ENCODE results near the gene OSBPL1A.

Gene OSBPL1A

DNA sequence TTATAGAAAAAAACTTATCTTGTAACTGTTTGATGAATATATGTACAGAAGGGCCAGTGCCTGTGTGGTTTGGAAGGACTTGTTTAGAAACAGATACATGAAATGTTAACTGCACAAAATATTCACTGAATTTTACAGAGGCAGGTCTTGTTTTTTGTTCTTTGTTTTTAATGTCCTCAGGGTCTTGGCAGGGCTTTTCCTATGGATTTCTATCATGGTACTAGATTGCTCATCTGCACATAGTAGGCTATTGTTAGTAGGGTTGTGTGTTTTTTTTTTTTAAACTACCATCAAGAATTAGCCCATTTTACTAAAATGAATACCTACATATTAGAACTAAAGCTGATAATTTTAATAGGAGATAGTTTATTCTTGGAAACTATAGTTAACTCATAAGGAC, 255.2 kb downstream of the OSBPL1A start:
- no peak overlapping the region for H3K4me3 ChIP-seq (ENCODE audit: low read depth, low read length)
- no peaks in the 10 kb centered on the region for H3K27me3 ChIP-seq (replicated peaks)
- H3K36me3 ChIP-seq (replicated peaks) = no peaks in the 10 kb centered on the region
- TF ChIP-seq, protein P1, sequence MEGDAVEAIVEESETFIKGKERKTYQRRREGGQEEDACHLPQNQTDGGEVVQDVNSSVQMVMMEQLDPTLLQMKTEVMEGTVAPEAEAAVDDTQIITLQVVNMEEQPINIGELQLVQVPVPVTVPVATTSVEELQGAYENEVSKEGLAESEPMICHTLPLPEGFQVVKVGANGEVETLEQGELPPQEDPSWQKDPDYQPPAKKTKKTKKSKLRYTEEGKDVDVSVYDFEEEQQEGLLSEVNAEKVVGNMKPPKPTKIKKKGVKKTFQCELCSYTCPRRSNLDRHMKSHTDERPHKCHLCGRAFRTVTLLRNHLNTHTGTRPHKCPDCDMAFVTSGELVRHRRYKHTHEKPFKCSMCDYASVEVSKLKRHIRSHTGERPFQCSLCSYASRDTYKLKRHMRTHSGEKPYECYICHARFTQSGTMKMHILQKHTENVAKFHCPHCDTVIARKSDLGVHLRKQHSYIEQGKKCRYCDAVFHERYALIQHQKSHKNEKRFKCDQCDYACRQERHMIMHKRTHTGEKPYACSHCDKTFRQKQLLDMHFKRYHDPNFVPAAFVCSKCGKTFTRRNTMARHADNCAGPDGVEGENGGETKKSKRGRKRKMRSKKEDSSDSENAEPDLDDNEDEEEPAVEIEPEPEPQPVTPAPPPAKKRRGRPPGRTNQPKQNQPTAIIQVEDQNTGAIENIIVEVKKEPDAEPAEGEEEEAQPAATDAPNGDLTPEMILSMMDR (IDR thresholded peaks at IDR 0.05; ENCODE audit: low read depth, low read length, missing control alignments) = no peak
- DNase-seq = no peak
- in situ Hi-C loops (cut with HindIII; ENCODE audit: low pct_ligation_motif_present, low sequenced_read_pairs) = no loop called here
- H3K27ac ChIP-seq = no peak overlapping the region

DNA sequence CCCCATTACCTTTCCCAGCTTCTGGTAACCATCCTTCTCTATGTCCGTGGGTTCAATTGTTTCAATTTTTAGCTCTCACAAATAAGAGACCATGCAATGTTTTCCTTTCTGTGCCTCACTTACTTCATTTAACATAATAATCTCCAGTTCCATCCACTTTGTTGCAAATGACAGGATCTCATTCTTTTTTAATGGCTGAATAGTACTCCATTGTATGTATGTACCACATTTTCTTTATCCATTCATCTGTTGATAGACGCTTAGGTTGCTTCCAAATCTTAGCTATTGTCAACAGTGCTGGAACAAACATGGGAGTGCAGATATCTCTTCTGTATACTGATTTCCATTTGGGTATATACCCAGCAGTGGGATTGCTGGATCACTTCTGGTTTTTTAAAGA, 256.9 kb downstream of the OSBPL1A start:
- Histone ChIP-seq H3K27ac (no peak overlapping the region), H3K4me3 (ENCODE audit: low read depth, low read length) (no peak overlapping the region), H3K36me3 (replicated peaks) (no peaks in the 10 kb centered on the region), H3K27me3 (replicated peaks) (no peaks in the 10 kb centered on the region)
- in situ Hi-C loops (cut with HindIII; ENCODE audit: low pct_ligation_motif_present, low sequenced_read_pairs) = no loop called here
- TF ChIP-seq, protein P1 (IDR thresholded peaks at IDR 0.05; ENCODE audit: low read depth, low read length, missing control alignments) = no peak
- no peak for DNase-seq

DNA sequence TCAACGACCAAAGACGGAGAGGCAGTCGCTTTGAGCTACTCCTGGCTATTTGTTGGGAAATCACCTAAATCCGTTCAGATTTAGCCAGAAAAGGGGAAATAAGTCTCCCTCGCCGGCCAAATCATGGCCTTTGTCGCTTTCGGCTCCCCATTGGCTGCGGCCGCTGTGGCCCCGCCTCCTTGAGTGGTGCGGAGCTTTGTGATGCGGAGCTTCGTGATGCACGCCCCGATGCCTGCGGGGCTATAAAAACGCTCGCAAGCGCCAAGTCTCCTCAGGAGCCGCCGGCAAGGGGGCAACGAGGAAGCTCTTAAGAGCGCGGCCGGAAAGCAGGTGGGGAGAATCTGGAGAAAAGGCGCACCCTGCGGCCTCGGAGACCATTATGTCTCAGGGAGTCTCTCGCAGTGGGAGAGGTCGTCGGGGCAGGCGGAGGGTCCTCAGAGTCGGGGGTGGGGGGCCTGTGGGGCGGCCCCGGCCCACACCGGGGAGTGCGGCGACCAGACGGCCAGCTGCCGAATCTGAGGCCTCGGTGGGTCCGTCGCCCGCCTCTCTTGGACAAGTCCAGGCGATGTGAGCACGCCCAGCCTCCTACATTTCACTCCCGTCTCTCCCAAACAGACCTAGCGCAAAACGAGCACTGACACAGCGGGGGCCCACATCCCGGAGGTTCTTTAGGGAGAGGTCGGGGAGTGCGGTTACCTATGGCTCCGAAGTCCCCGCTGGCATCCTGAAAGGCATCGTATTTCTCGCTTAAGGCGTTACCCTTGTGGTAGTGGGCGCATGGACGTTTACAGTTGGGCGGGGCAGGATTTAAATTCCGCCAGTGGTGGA, 258.6 kb downstream of the OSBPL1A start, which contains the start of gene CABYR:
Gene CABYR (plus strand): TSS at position 274 of the 828 bp plus-strand sequence. CDS start 4,053 bp downstream, outside the sequence.
- DNase-seq = peak; percentile 78
- H3K27me3 ChIP-seq (replicated peaks) = no peaks in the 10 kb centered on the region
- H3K4me3 ChIP-seq (ENCODE audit: low read depth, low read length) = peak within 1 kb of the TSS; percentile 74
- no peaks in the 10 kb centered on the region for H3K36me3 ChIP-seq (replicated peaks)
- no peak within 1 kb of the TSS for H3K27ac ChIP-seq
- in situ Hi-C loops (cut with HindIII; ENCODE audit: low pct_ligation_motif_present, low sequenced_read_pairs) = no loop called here
- TF ChIP-seq, protein P1 (IDR thresholded peaks at IDR 0.05; ENCODE audit: low read depth, low read length, missing control alignments) = no peak

DNA sequence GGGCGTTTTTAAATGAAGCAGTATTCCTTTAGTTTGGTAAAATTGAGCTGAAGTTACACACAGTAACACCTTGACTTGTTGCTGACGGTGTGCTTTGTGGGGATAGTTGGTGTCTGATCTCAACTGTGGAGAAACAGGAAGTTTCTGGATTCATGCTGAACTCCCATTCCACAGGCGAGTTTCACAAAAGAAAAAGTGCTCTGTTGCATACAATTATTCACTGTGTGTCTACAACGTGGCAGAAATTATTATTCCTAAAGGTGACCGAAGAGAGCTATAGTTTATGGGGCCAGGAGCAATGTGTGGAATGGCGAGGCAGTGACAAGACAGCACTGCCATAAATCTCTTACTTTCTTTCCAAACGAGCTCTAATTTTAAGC, 259.2 kb downstream of the OSBPL1A start:
- DNase-seq = no peak
- no peaks in the 10 kb centered on the region for H3K27me3 ChIP-seq (replicated peaks)
- TF ChIP-seq, protein P1 (IDR thresholded peaks at IDR 0.05; ENCODE audit: low read depth, low read length, missing control alignments) = no peak
- peak overlapping the region; percentile 74 for H3K4me3 ChIP-seq (ENCODE audit: low read depth, low read length)
- in situ Hi-C loops (cut with HindIII; ENCODE audit: low pct_ligation_motif_present, low sequenced_read_pairs) = no loop called here
- no peaks in the 10 kb centered on the region for H3K36me3 ChIP-seq (replicated peaks)
- H3K27ac ChIP-seq = no peak overlapping the region

DNA sequence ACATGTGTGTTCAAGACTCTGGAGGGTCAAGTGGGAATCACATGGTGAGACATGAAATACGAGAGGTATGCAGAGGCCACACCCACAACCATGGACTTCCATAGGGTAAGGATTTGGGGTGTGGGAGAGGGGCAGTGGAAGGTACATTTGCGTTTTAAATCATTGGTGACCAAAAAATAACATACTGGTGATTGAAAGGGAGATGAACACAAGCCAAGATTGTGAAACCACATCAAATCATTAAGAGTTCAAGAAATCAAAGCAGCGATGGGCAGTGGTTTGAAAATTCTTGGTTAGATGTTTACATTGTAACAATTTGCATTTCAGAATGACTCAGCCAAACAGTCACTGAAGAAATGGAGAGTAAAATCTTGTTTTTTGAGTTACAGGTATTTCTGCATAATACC, 260.7 kb downstream of the OSBPL1A start:
- TF ChIP-seq, protein P1 (IDR thresholded peaks at IDR 0.05; ENCODE audit: low read depth, low read length, missing control alignments) = no peak
- no peak overlapping the region for H3K4me3 ChIP-seq (ENCODE audit: low read depth, low read length)
- no peak overlapping the region for H3K27ac ChIP-seq
- no peak for DNase-seq
- in situ Hi-C loops (cut with HindIII; ENCODE audit: low pct_ligation_motif_present, low sequenced_read_pairs) = no loop called here
- no peaks in the 10 kb centered on the region for H3K27me3 ChIP-seq (replicated peaks)
- no peaks in the 10 kb centered on the region for H3K36me3 ChIP-seq (replicated peaks)
